ENCODE data around the gene SCGB2A2. TPM values are rescaled to one million over a fixed set of nuclear protein-coding genes. Genes with fewer than 3 reads are reported as not detected.

SCGB2A2 gene
- total RNA-seq, 1 experiment from 2014 or later: not detected

GRCh38 chr11:62295504-62295903 is 25.5 kb downstream of the SCGB2A2 start:
- H3K4me1 Mint-ChIP-seq: no peaks in the 10 kb centered on the region
- CTCF ChIA-PET: no interaction called here
- peaks cover 4% of the 10 kb centered on the region; the same call in 1 of the 2 replicates for H3K9me3 Mint-ChIP-seq
- H3K4me3 Mint-ChIP-seq: no peak overlapping the region
- TF ChIP-seq, protein P1, sequence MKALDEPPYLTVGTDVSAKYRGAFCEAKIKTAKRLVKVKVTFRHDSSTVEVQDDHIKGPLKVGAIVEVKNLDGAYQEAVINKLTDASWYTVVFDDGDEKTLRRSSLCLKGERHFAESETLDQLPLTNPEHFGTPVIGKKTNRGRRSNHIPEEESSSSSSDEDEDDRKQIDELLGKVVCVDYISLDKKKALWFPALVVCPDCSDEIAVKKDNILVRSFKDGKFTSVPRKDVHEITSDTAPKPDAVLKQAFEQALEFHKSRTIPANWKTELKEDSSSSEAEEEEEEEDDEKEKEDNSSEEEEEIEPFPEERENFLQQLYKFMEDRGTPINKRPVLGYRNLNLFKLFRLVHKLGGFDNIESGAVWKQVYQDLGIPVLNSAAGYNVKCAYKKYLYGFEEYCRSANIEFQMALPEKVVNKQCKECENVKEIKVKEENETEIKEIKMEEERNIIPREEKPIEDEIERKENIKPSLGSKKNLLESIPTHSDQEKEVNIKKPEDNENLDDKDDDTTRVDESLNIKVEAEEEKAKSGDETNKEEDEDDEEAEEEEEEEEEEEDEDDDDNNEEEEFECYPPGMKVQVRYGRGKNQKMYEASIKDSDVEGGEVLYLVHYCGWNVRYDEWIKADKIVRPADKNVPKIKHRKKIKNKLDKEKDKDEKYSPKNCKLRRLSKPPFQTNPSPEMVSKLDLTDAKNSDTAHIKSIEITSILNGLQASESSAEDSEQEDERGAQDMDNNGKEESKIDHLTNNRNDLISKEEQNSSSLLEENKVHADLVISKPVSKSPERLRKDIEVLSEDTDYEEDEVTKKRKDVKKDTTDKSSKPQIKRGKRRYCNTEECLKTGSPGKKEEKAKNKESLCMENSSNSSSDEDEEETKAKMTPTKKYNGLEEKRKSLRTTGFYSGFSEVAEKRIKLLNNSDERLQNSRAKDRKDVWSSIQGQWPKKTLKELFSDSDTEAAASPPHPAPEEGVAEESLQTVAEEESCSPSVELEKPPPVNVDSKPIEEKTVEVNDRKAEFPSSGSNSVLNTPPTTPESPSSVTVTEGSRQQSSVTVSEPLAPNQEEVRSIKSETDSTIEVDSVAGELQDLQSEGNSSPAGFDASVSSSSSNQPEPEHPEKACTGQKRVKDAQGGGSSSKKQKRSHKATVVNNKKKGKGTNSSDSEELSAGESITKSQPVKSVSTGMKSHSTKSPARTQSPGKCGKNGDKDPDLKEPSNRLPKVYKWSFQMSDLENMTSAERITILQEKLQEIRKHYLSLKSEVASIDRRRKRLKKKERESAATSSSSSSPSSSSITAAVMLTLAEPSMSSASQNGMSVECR (CRISPR knock-in tag; IDR thresholded peaks at IDR 0.05; ENCODE audit: borderline replicate concordance): peak; percentile 36; the same call in 1 of the 2 replicates
- TF ChIP-seq E2F1 (CRISPR knock-in tag; IDR thresholded peaks at IDR 0.05): no peak
- no peaks in the 10 kb centered on the region for H3K36me3 Mint-ChIP-seq
- ATAC-seq: peak; percentile 60
- no peak overlapping the region for H3K27ac Mint-ChIP-seq
- peak; percentile 58 for DNase-seq (ENCODE audit: low spot score)
- POLR2A ChIA-PET: no interaction called here
- H3K27me3 Mint-ChIP-seq (ENCODE audit: low read depth): peaks cover 12% of the 10 kb centered on the region

DNA sequence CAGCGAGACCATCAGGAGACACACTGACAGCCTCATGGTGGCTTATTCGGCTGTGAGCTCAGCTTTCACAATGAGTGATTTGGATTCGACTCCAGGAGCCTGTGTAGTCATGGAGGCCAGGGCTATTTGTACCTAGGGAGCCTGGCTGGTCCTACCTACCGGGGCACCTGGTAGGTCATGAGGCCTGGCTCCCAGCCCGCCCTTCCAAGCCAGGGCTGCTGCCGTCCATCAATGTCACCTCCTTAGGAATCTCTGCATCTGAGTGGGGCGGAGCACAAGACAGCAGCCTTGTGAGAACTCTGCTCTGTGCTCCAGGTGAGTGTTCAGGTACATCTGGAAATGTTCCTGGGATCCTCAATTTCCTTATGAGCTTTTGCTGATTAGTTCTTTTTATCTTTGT is 29.0 kb downstream of the SCGB2A2 start, which contains the start of gene SCGB1D4:
SCGB1D4 (minus strand) TSS at position 101 of the 400 bp plus-strand sequence; CDS start at position 36, 65 bp downstream.
- DNase-seq (ENCODE audit: low spot score): no peak
- Mint-ChIP-seq H3K27ac (no peak within 1 kb of the TSS), H3K4me1 (no peaks in the 10 kb centered on the region), H3K9me3 (no peaks in the 10 kb centered on the region), H3K4me3 (no peak within 1 kb of the TSS), H3K27me3 (ENCODE audit: low read depth) (peaks cover 16% of the 10 kb centered on the region), H3K36me3 (no peaks in the 10 kb centered on the region)
- ChIA-PET CTCF (interaction anchor here (0.6 kb wide), 1 partner anchor 96 kb away, joined by 3 read pairs; no protein-coding TSS in a partner anchor), POLR2A (no interaction called here)
- no peak for TF ChIP-seq ESRRA (CRISPR knock-in tag; IDR thresholded peaks at IDR 0.05; ENCODE audit: borderline replicate concordance)
- TF ChIP-seq ZNF423 (CRISPR knock-in tag; IDR thresholded peaks at IDR 0.05): no peak
- TF ChIP-seq NR3C1 (CRISPR knock-in tag; conservative IDR thresholded peaks at IDR 0.05; ENCODE audit: low read depth): no peak
- TF ChIP-seq GTF2I (CRISPR knock-in tag; conservative IDR thresholded peaks at IDR 0.05): no peak
- no peak for TF ChIP-seq ZNF512 (CRISPR knock-in tag; IDR thresholded peaks at IDR 0.05; ENCODE audit: borderline replicate concordance)
- no peak for TF ChIP-seq JAZF1 (CRISPR knock-in tag; IDR thresholded peaks at IDR 0.05)
- TF ChIP-seq, protein P2, sequence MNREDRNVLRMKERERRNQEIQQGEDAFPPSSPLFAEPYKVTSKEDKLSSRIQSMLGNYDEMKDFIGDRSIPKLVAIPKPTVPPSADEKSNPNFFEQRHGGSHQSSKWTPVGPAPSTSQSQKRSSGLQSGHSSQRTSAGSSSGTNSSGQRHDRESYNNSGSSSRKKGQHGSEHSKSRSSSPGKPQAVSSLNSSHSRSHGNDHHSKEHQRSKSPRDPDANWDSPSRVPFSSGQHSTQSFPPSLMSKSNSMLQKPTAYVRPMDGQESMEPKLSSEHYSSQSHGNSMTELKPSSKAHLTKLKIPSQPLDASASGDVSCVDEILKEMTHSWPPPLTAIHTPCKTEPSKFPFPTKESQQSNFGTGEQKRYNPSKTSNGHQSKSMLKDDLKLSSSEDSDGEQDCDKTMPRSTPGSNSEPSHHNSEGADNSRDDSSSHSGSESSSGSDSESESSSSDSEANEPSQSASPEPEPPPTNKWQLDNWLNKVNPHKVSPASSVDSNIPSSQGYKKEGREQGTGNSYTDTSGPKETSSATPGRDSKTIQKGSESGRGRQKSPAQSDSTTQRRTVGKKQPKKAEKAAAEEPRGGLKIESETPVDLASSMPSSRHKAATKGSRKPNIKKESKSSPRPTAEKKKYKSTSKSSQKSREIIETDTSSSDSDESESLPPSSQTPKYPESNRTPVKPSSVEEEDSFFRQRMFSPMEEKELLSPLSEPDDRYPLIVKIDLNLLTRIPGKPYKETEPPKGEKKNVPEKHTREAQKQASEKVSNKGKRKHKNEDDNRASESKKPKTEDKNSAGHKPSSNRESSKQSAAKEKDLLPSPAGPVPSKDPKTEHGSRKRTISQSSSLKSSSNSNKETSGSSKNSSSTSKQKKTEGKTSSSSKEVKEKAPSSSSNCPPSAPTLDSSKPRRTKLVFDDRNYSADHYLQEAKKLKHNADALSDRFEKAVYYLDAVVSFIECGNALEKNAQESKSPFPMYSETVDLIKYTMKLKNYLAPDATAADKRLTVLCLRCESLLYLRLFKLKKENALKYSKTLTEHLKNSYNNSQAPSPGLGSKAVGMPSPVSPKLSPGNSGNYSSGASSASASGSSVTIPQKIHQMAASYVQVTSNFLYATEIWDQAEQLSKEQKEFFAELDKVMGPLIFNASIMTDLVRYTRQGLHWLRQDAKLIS (CRISPR knock-in tag; IDR thresholded peaks at IDR 0.05; ENCODE audit: borderline replicate concordance): no peak
- TF ChIP-seq, protein P3, sequence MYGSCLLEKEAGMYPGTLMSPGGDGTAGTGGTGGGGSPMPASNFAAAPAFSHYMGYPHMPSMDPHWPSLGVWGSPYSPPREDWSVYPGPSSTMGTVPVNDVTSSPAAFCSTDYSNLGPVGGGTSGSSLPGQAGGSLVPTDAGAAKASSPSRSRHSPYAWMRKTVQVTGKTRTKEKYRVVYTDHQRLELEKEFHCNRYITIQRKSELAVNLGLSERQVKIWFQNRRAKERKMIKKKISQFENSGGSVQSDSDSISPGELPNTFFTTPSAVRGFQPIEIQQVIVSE (CRISPR knock-in tag; IDR thresholded peaks at IDR 0.05; ENCODE audit: borderline replicate concordance): no peak
- TF ChIP-seq NR1H2 (CRISPR knock-in tag; IDR thresholded peaks at IDR 0.05): no peak
- TF ChIP-seq TEAD1 (CRISPR knock-in tag; IDR thresholded peaks at IDR 0.05): no peak
- TF ChIP-seq ZNF121 (CRISPR knock-in tag; IDR thresholded peaks at IDR 0.05): no peak
- TF ChIP-seq SOX15 (CRISPR knock-in tag; IDR thresholded peaks at IDR 0.05): no peak
- TF ChIP-seq MYBL2 (CRISPR knock-in tag; IDR thresholded peaks at IDR 0.05): no peak
- no peak for TF ChIP-seq PREB (CRISPR knock-in tag; IDR thresholded peaks at IDR 0.05; ENCODE audit: borderline replicate concordance)
- TF ChIP-seq NFYB (CRISPR knock-in tag; conservative IDR thresholded peaks at IDR 0.05; ENCODE audit: low read depth): no peak
- TF ChIP-seq HMGA2 (CRISPR knock-in tag; IDR thresholded peaks at IDR 0.05): no peak
- ATAC-seq: no peak

All from WTC11 (cell line).